Uterus (tissue), 4 donors: ENCODE data around the gene PID1. TPM values are rescaled to one million over a fixed set of nuclear protein-coding genes. Genes with fewer than 3 reads are reported as not detected.

Experiments used
- DNase-seq, 2 donors: peaks; one replicate each; pipeline ENCODE4 v3.0.0-alpha.2; 2019 to 2020
- H3K27ac ChIP-seq, 2 donors: fragments of 200-600 bp; sonication (generic); 1 replicate in 1 of 2; 2 replicates in 1 of 2; pipeline ENCODE4 v1.5.1; 2016 to 2018
- H3K27me3 ChIP-seq, 2 donors: fragments of 200-600 bp; sonication (generic); one replicate each; pipeline ENCODE4 v1.5.1; 2018 to 2019; ENCODE audit warnings: control low read depth in 1 of 2
- H3K36me3 ChIP-seq, 2 donors: fragments of 200-600 bp; sonication (generic); one replicate each; pipeline ENCODE4 v1.5.1; 2019; ENCODE audit warnings: control low read depth in 1 of 2
- H3K4me1 ChIP-seq, 2 donors: fragments of 200-600 bp; sonication (generic); one replicate each; pipeline ENCODE4 v1.5.1; 2018 to 2019; ENCODE audit warnings: control low read depth in 1 of 2
- H3K4me3 ChIP-seq, 2 donors: fragments of 200-600 bp; sonication (generic); 1 replicate in 1 of 2; 2 replicates in 1 of 2; pipeline ENCODE4 v1.5.1; 2018 to 2019; ENCODE audit warnings: mild to moderate bottlenecking in 1 of 2
- H3K9me3 ChIP-seq, 2 donors: fragments of 200-600 bp; sonication (generic); one replicate each; pipeline ENCODE4 v1.5.1; 2019; ENCODE audit warnings: control low read depth in 1 of 2
- CTCF ChIP-seq, 4 experiments: fragments of 200-600 bp in 2 of 4; fragments of 450-650 bp in 2 of 4; sonication (generic) in 2 of 4; IDR thresholded peaks; one replicate each; pipeline ENCODE4 v1.5.1; 2016 to 2019; ENCODE audit warnings: antibody characterized with exemption in 4 of 4, mild to moderate bottlenecking in 2 of 4, moderate library complexity in 1 of 4
- POLR2A ChIP-seq, 2 donors: fragments of 450-650 bp; IDR thresholded peaks; one replicate each; pipeline ENCODE4 v1.6.1; 2016; ENCODE audit warnings: antibody characterized with exemption in 2 of 2, mild to moderate bottlenecking in 1 of 2, moderate library complexity in 1 of 2
- intact Hi-C: fragments of 100-400 bp; cut with DNase I; formaldehyde crosslinking; loops from one replicate; pipeline ENCODE4 v1.15.1; 2023; ENCODE audit warnings: low total_unique reads
- total RNA-seq, 4 donors: library from RNA; depleted of rRNA in 3 of 4; stranded (reverse); fragments of >200 nt in 3 of 4; gene quantifications; one replicate each; pipeline versions ENCODE4 v1.1.0 to v1.2.4, GENCODE V29; 2014 to 2023
- donor health status: DM: yes; HTN: yes; CAD: no.

Gene PID1
- total RNA-seq, 4 donors from 2014 or later: 26.4 to 48.5 (median 37.1) TPM

GRCh38 chr2:229212241-229212640 is 58.8 kb downstream of the PID1 start:
- Histone ChIP-seq H3K27me3 (no peaks in the 10 kb centered on the region), H3K27ac (no peak overlapping the region), H3K9me3 (no peaks in the 10 kb centered on the region), H3K4me3 (no peak overlapping the region), H3K36me3 (no peaks in the 10 kb centered on the region), H3K4me1 (no peaks in the 10 kb centered on the region)
- intact Hi-C loops: no loop called here
- TF ChIP-seq CTCF (IDR thresholded peaks at IDR 0.05) (no peak), POLR2A (IDR thresholded peaks at IDR 0.05) (no peak)
- no peak for DNase-seq

GRCh38 chr2:229210641-229211040 is 60.4 kb downstream of the PID1 start:
- no peak overlapping the region for H3K27ac ChIP-seq
- H3K36me3 ChIP-seq: no peaks in the 10 kb centered on the region
- no peak for DNase-seq
- intact Hi-C loops: no loop called here
- no peak overlapping the region for H3K4me3 ChIP-seq
- H3K9me3 ChIP-seq: no peaks in the 10 kb centered on the region
- TF ChIP-seq CTCF (IDR thresholded peaks at IDR 0.05): no peak
- no peak for TF ChIP-seq POLR2A (IDR thresholded peaks at IDR 0.05)
- H3K4me1 ChIP-seq: no peaks in the 10 kb centered on the region
- H3K27me3 ChIP-seq: no peaks in the 10 kb centered on the region

- no peak overlapping the region for H3K27ac ChIP-seq
- no peaks in the 10 kb centered on the region for H3K4me1 ChIP-seq
- no peaks in the 10 kb centered on the region for H3K27me3 ChIP-seq
- TF ChIP-seq CTCF (IDR thresholded peaks at IDR 0.05): no peak
- no peaks in the 10 kb centered on the region for H3K9me3 ChIP-seq
- H3K36me3 ChIP-seq: no peaks in the 10 kb centered on the region
- intact Hi-C loops: no loop called here
- no peak overlapping the region for H3K4me3 ChIP-seq
- no peak for DNase-seq
Observed at GRCh38 chr2:229206548-229206947, 64.5 kb downstream of the PID1 start.

GRCh38 chr2:229205704-229206103 is 65.4 kb downstream of the PID1 start:
- H3K27ac ChIP-seq: no peak overlapping the region
- TF ChIP-seq CTCF (IDR thresholded peaks at IDR 0.05): no peak
- TF ChIP-seq POLR2A (IDR thresholded peaks at IDR 0.05): no peak
- H3K36me3 ChIP-seq: no peaks in the 10 kb centered on the region
- no peaks in the 10 kb centered on the region for H3K4me1 ChIP-seq
- intact Hi-C loops: no loop called here
- DNase-seq: no peak
- H3K4me3 ChIP-seq: no peak overlapping the region
- H3K27me3 ChIP-seq: no peaks in the 10 kb centered on the region
- H3K9me3 ChIP-seq: no peaks in the 10 kb centered on the region

GRCh38 chr2:229202646-229203045 is 68.4 kb downstream of the PID1 start:
- no peak for DNase-seq
- Histone ChIP-seq H3K9me3 (no peaks in the 10 kb centered on the region), H3K27ac (no peak overlapping the region), H3K4me3 (no peak overlapping the region), H3K27me3 (no peaks in the 10 kb centered on the region), H3K4me1 (no peaks in the 10 kb centered on the region), H3K36me3 (no peaks in the 10 kb centered on the region)
- no peak for TF ChIP-seq POLR2A (IDR thresholded peaks at IDR 0.05)
- TF ChIP-seq CTCF (IDR thresholded peaks at IDR 0.05): no peak
- intact Hi-C loops: no loop called here
